Gastrocnemius medialis (tissue), 4 donors: Measurements from ENCODE around the gene BICDL2.

Source experiments
- CTCF ChIP-seq, 5 experiments: fragments of 450-650 bp in 3 of 5; fragments of 200-600 bp in 2 of 5; sonication (generic) in 2 of 5; IDR thresholded peaks in 4 of 5; conservative IDR thresholded peaks in 1 of 5; 1 replicate in 4 of 5; 2 replicates in 1 of 5; pipeline ENCODE4 v1.5.1; 2016 to 2019; ENCODE audit warnings: antibody characterized with exemption in 5 of 5, mild to moderate bottlenecking in 3 of 5, moderate library complexity in 3 of 5
- POLR2A ChIP-seq, 2 donors: fragments of 450-650 bp; IDR thresholded peaks; one replicate each; pipeline ENCODE4 v1.6.1; 2017; ENCODE audit warnings: antibody characterized with exemption in 2 of 2, mild to moderate bottlenecking in 2 of 2, moderate library complexity in 2 of 2

GRCh38 chr16:2999929-3000328 is 36.8 kb downstream of the BICDL2 start:
- TF ChIP-seq POLR2A (IDR thresholded peaks at IDR 0.05), result no peak
- no peak for TF ChIP-seq CTCF (IDR thresholded peaks at IDR 0.05 in 4 of 5, conservative IDR thresholded peaks at IDR 0.05 in 1 of 5)
